Dedifferentiated amniotic fluid mesenchymal stem cell (primary cell): ENCODE results near the gene PPP1R1B.
"Not testable (repeated sequence)": the region's sequence is repeated elsewhere in the genome, so short reads cannot be mapped to it uniquely, and the experiment has no call there.

Experiments used
- DNase-seq: peaks from one replicate; pipeline ENCODE4 v3.0.0-alpha.2; 2016; ENCODE audit errors: extremely low spot score

PPP1R1B gene

DNA sequence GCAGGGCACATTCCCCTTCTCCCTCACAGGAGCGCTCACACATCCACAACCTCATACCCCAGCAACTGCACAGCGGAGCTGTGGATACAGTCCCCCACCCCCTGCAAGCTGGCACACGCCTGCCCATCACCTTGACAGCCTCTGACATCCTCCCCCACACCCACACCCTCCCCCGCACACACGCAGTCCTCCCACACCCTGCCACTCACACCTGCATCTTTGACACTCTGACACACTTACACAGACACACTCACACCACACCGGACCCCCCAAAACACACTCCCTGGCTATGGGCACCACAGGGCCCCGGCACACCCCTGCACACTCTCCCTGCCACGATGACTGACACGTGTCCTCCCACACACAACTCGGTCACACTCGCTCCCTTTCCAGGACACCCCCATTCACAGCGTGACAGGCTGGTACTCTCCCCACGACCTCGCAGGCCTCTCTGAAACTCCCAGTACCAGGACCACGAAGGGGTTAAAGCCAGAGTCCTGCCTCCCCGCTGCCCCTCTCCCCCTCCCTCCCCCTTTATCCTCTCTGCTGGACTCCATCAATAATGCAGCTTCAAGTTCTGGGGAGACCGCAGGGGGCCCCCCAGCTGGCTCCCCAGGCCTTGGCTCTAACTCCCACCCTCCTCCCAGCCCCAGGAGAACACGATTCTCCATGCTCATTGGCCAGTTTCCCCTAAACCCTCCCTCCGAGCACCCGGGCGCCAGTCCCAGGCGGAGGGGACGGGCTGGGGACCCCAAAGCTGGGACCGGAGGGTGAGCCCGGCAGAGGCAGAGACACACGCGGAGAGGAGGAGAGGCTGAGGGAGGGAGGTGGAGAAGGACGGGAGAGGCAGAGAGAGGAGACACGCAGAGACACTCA lies at the start of gene PPP1R1B:
Gene PPP1R1B (plus strand): TSS at position 782 of the 876 bp plus-strand sequence. CDS start 441 bp downstream, outside the sequence.
- no peak for DNase-seq

- DNase-seq: no peak
Measured at GRCh38 chr17:39578272-39578671, 48.5 kb upstream of the PPP1R1B start.

GRCh38 chr17:39579318-39580081 lies 47.3 kb upstream of the PPP1R1B start:
- DNase-seq: no peak

GRCh38 chr17:39580082-39580468 lies 46.7 kb upstream of the PPP1R1B start:
- no peak for DNase-seq

- no peak for DNase-seq
Measured at GRCh38 chr17:39581071-39581758, 45.5 kb upstream of the PPP1R1B start.

DNA sequence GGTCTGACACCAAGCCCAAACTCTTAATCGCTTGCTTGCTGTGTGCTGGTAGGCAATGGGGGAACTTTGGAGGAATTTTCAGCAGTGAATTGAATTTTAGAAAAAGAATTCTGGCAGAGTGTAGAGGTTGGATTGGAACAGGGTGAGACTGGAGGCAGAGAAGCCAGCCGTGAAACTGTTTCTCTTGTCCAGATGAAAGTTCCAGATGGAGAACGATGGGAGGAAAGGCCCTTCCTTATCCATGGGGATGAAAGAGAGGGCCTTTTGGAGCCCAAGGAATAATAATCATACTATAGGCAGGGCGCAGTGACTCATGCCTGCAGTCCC lies 45.0 kb upstream of the PPP1R1B start:
- no peak for DNase-seq

DNA sequence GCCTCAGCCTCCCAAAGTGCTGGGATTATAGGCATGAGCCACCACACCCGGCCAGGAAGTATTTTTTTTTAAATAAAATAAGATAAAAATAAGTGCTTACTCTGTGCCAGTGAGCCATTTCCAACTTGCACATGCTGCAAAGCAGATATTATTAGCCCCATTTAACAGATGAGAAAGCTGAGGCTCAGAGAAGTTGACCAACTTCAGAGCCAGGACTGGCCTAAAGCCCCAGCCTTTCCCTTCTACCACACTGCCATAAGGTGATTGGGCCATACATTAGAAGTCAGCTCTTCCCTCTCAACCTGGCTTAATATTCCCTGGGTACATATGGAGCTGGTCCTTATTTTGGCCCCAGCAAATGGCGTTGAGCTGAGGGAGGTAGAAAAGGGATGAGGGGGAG lies 44.1 kb upstream of the PPP1R1B start:
- DNase-seq: no peak

- DNase-seq: not testable (repeated sequence)
Measured at GRCh38 chr17:39590180-39590579, 36.6 kb upstream of the PPP1R1B start.

- no peak for DNase-seq
Measured at GRCh38 chr17:39591958-39592954, 34.5 kb upstream of the PPP1R1B start.

DNA sequence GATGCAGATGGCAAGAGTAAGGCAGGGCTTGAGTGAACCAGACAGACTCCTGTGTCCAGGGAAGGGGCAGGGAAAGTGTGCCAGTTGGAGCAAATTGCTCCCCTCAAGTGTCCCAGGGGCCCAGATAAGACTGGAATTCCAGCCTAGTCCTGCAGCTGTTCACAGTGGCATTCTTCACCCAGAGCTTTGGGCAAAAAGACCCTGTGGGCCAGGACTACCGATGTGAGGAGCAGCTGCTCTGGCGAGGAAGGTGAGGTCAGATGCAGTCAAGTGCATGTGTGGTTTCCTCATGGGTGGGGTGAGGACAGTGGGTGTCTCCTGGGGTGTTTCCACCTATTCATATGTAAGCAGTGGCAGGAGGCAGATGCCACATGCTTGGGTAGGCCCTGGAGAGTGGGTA lies 33.4 kb upstream of the PPP1R1B start:
- no peak for DNase-seq

DNA sequence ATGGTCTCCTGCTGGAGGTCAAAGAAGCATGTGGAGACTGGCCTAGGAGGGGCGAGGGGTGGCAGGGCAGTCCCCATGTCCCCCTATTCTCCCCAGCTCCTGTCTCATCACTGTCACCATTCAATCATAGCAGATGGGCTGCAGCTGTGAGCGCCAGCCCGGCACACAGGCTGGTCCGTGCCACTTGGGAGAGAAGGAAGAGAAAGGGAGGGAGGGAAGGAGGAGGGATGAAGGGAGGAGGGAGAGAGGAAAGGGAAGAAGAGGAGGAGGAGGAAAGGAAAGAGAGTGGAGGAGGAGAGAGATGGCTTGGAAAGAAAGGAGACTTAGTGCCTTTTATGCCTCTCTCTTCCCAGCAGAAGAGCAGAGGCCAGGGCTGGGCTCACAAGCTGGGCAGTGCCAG lies 31.5 kb upstream of the PPP1R1B start:
- DNase-seq: no peak

DNA sequence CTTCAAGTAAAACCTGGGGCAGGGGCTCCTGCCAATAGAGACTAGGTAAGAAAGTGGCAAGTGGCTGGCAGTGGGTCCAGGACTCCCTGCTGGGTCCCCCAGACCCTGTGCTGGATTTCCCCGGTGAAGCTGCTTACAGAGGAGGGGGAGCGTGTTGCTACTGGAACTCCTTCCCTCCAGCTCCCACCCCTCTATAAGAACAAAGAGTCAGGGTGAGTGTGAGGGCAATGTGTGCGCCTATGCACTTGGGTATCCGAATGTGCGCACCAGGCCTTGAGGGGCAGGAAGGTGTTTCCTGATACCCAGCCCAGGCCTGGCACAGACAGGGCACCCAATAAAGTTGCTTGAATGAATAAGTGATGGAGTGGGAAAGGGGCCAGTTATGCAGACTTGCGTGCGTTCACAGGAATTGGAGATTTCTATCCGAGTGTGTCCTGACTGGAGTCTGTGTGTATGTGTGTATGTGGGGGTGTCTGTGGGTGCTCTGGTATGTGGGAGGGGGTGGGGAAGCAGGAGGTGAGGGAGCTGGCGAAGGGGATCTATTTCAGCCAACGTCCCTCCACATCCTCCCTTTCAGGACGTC lies 30.7 kb upstream of the PPP1R1B start:
- no peak for DNase-seq

- no peak for DNase-seq
Measured at GRCh38 chr17:39596543-39597267, 30.0 kb upstream of the PPP1R1B start.

GRCh38 chr17:39597372-39598046 lies 29.2 kb upstream of the PPP1R1B start:
- no peak for DNase-seq

GRCh38 chr17:39598047-39598481 lies 28.7 kb upstream of the PPP1R1B start:
- no peak for DNase-seq

- no peak for DNase-seq
Measured at GRCh38 chr17:39598630-39599003, 28.1 kb upstream of the PPP1R1B start.

DNA sequence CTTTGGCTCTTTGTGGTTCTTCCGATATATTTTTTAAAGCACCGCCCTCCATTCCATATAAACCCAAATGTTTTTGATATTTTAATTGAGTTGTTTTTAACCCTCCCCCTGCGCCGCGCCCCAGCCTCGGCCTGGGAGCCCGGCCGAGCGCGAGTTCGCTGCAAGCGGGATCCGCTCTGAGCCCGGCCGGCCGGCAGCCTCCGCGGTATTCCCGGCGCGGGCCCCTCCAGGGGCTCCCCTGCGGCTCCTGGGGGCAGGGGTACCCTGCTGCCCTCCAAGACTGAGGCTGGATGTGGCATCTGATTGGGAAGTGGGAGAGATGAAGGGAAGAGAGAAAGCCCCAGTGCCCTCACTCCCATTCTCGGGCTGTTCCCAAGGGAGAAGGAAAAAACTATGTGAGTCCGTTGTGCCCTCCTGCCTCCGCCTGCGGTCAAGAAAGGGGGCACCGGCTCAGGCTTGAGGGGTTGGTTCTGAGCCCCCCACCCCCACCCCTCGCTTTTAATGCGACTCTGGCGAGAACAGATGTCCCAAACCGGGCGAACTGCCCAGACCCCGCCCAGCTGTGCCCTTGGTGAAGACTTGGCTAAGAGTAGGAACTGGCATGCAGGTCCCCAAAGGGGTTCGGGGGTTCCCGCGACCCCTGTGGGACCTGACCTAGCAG lies 27.6 kb upstream of the PPP1R1B start:
- no peak for DNase-seq

- no peak for DNase-seq
Measured at GRCh38 chr17:39599665-39600231, 27.0 kb upstream of the PPP1R1B start.
